Cardiac muscle cell (in vitro differentiated cells and primary cell): ENCODE data around the gene G0S2. TPM values are rescaled to one million over a fixed set of nuclear protein-coding genes. Genes with fewer than 3 reads are reported as not detected.

Experiments
- DNase-seq, 2 donors: peaks; one replicate each; pipeline versions ENCODE4 v3.0.0 to v3.0.0-alpha.2; 2010 to 2017; ENCODE audit warnings: low read depth in 1 of 2, low spot score in 1 of 2
- H3K27ac ChIP-seq: fragments of 200-600 bp; sonication (generic); 2 replicates; pipeline ENCODE4 v1.5.1; 2016
- H3K27me3 ChIP-seq: fragments of 200-600 bp; sonication (generic); 2 replicates; pipeline ENCODE4 v1.6.0; 2016; ENCODE audit warnings: control low read depth
- H3K36me3 ChIP-seq: fragments of 200-600 bp; sonication (generic); 2 replicates; pipeline ENCODE4 v1.5.1; 2016; ENCODE audit warnings: control low read depth
- H3K4me1 ChIP-seq: fragments of 200-600 bp; sonication (generic); 2 replicates; pipeline ENCODE4 v1.8.1; 2017; ENCODE audit warnings: low read depth, mild to moderate bottlenecking, mixed run types
- H3K4me3 ChIP-seq: fragments of 200-600 bp; sonication (generic); 2 replicates; pipeline ENCODE4 v1.5.1; 2016; ENCODE audit warnings: mild to moderate bottlenecking
- H3K9me3 ChIP-seq: fragments of 200-600 bp; sonication (generic); 2 replicates; pipeline ENCODE4 v1.5.1; 2017; ENCODE audit warnings: low read depth, mild to moderate bottlenecking, control low read depth
- CTCF ChIP-seq: IDR thresholded peaks from 2 replicates; pipeline ENCODE4 v1.5.1; 2012; ENCODE audit warnings: low read depth, mild to moderate bottlenecking, low read length
- polyA plus RNA-seq: library from polyadenylated mRNA; unstranded; fragments of >200 nt; fragmentation: Nextera tagmentation; extraction: Ambion mirVana; gene quantifications from 2 replicates; pipeline ENCODE4 v1.2.1, GENCODE V29; 2016
- total RNA-seq: library from RNA; depleted of rRNA; stranded (reverse); fragments of >200 nt; gene quantifications from 2 replicates; pipeline ENCODE4 v1.2.3, GENCODE V29; 2016

G0S2 gene
- total RNA-seq (47.5 and 73.5 TPM in 2 replicates), polyA plus RNA-seq (40.0 and 45.9 TPM in 2 replicates)

GRCh38 chr1:209674957-209675564 lies at the start of gene G0S2:
Gene G0S2 (plus strand): TSS chr1:209675412. CDS start chr1:209675685, 273 bp downstream.
- Histone ChIP-seq H3K4me1 (peaks cover 18% of the 10 kb centered on the region), H3K9me3 (no peaks in the 10 kb centered on the region), H3K36me3 (no peaks in the 10 kb centered on the region), H3K27me3 (peaks cover 60% of the 10 kb centered on the region), H3K4me3 (peak within 1 kb of the TSS; percentile 27), H3K27ac (no peak within 1 kb of the TSS)
- DNase-seq, result peak; percentile 83 to 85
- TF ChIP-seq CTCF, result no peak

GRCh38 chr1:209625791-209626285 lies 49.4 kb upstream of the G0S2 start:
- no peak for DNase-seq
- Histone ChIP-seq H3K4me3 (no peak overlapping the region), H3K36me3 (no peaks in the 10 kb centered on the region), H3K27me3 (no peaks in the 10 kb centered on the region), H3K9me3 (no peaks in the 10 kb centered on the region), H3K27ac (peak overlapping the region; percentile 74), H3K4me1 (peaks cover 17% of the 10 kb centered on the region)
- TF ChIP-seq CTCF, result no peak

GRCh38 chr1:209626346-209627026 lies 48.7 kb upstream of the G0S2 start:
- no peaks in the 10 kb centered on the region for H3K27me3 ChIP-seq
- H3K9me3 ChIP-seq, result no peaks in the 10 kb centered on the region
- no peak overlapping the region for H3K4me3 ChIP-seq
- no peaks in the 10 kb centered on the region for H3K36me3 ChIP-seq
- no peak for TF ChIP-seq CTCF
- peaks cover 22% of the 10 kb centered on the region for H3K4me1 ChIP-seq
- no peak for DNase-seq
- H3K27ac ChIP-seq, result no peak overlapping the region

- H3K27ac ChIP-seq, result no peak overlapping the region
- no peaks in the 10 kb centered on the region for H3K27me3 ChIP-seq
- H3K4me3 ChIP-seq, result no peak overlapping the region
- no peaks in the 10 kb centered on the region for H3K36me3 ChIP-seq
- no peak for DNase-seq
- peaks cover 22% of the 10 kb centered on the region for H3K4me1 ChIP-seq
- TF ChIP-seq CTCF, result no peak
- no peaks in the 10 kb centered on the region for H3K9me3 ChIP-seq
Measured at GRCh38 chr1:209627027-209627731, 48.0 kb upstream of the G0S2 start.

- peaks cover 22% of the 10 kb centered on the region for H3K4me1 ChIP-seq
- no peak overlapping the region for H3K4me3 ChIP-seq
- no peak overlapping the region for H3K27ac ChIP-seq
- no peaks in the 10 kb centered on the region for H3K36me3 ChIP-seq
- no peaks in the 10 kb centered on the region for H3K9me3 ChIP-seq
- peak; percentile 79 to 87 for DNase-seq
- peak; percentile 98 for TF ChIP-seq CTCF
- no peaks in the 10 kb centered on the region for H3K27me3 ChIP-seq
Measured at GRCh38 chr1:209627732-209628196, 47.4 kb upstream of the G0S2 start.
